ENCODE results near the gene NCOA1.
"Not testable (repeated sequence)": the region's sequence is repeated elsewhere in the genome, so short reads cannot be mapped to it uniquely, and the experiment has no call there.

Gene NCOA1

DNA sequence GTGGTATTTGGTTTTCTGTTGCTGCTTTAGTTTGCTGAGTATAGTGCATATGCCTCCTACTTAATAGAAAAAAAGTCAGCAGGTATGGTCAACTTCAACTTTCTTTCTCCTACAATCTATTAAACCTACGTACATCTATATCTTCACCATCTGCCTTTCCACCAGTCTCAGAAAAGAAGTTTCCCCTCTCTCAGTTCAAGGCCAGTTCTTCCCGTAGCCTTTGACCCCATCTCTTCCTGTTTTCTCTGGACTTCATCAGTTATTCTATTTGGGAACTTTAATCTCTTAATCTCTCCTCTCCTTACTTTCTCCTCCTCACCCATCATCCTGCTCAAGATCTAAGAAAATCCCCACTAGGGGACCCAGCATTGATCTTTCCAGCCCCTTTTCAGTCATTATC, 296.5 kb downstream of the NCOA1 start:
- DNase-seq (ENCODE audit: low read depth in 2 of 2), result no peak

DNA sequence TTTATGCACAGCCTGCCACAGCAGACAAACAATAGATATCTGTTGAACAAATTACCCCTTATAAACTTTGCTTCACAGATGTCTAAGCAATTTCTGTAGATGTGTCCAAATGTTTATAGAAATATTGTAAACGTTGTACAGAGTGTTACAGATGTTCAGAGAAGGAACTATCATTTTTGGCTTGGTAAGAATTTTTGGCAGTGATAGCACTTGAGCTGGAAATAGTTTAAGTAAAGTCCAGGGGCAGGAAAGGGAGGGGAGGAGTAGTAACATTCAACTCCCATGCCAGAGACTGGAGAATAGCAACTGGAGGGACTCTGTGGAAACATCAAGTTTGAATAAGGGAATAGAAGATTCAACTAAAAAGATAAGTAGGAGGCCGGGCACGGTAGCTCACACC, 297.8 kb downstream of the NCOA1 start:
- no peak for DNase-seq (ENCODE audit: low read depth in 2 of 2)

DNA sequence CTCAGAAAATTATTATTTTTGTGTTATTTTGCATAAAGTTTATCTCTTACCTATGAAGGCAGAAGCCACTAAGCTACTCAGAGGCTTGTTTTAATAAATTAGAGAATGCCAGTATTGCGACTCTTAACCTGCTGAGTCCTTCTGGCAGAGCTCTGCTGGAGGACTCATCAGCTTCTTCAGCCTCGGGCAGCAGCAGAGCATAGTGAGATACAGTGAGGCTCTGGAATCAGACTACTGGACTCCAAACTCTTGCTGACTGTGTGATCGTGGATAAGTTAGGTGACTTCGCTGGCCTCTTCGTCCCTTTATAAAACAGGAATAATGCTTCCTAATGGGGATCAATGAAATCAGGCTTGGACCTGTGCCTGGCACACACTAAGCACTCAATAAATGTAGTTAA, 300.4 kb downstream of the NCOA1 start:
- DNase-seq (ENCODE audit: low read depth in 2 of 2), result no peak

DNA sequence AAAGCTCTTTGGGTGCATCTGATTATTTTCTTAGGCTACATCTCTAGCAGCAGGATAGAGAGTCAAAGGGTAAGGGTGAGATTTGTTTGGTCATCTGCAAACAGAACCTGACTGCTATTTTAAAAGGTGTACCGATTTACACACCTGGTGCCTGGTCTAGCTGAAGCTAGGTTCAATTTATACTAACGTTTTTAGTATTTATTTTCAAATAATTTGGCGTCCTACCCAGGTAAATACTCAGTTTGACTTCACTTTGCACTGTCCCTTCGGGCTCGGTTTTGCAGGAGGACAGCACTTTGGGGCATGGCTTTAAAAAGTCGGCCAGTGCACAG, 301.5 kb downstream of the NCOA1 start:
- DNase-seq (ENCODE audit: low read depth in 2 of 2), result no peak

DNA sequence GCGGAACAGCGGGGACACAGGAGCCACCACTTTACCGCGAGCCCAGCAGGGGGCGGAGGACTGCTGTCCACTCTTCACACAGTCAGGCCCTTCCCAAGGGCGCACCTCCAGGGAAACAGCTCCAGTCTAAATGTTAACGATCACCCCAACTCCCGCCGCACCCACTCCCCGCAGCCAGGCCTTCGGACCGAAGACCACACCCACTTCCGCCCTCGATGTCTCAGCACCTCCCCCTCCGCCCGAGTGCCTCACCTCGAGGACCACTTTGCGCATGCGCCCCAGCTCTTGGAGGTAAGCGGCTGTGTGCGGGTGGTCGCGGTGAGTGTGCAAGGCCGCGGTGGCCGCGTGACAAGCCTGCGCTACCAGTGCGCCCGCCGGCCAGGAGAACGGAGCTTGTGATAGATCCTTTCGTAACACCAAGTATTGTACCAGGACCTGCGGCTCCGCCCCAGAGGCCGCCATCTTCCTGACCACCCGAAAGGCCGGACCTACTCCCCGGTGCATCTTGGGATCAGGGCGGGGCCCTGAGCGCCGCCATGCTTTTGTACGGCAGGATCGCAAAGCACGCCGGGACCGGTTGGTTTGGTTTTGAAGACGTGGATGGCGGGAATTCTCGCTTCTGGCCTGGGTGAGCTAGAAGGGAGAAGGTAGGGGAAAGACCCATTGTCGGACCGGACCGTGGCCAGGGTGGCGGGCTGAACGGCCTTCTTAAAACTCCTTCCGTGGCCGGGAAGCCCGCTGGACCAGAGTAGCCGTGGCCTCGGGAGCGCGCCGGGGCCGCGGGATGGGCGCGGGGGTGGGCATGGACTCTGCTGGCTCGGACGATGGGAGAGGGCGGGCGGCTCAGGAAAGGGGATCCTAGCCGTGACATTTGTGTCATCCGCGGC, 302.1 kb downstream of the NCOA1 start, which contains the start of the genes CENPO and PTRHD1:
Gene CENPO (plus strand): TSS at position 552 of the 887 bp plus-strand sequence. CDS start 495 bp downstream, outside the sequence.
Gene PTRHD1 (minus strand): TSS at position 518 of the 887 bp plus-strand sequence. CDS start 14 bp downstream, at position 504.
- peak; percentile 91 for DNase-seq (ENCODE audit: low read depth in 2 of 2)

DNA sequence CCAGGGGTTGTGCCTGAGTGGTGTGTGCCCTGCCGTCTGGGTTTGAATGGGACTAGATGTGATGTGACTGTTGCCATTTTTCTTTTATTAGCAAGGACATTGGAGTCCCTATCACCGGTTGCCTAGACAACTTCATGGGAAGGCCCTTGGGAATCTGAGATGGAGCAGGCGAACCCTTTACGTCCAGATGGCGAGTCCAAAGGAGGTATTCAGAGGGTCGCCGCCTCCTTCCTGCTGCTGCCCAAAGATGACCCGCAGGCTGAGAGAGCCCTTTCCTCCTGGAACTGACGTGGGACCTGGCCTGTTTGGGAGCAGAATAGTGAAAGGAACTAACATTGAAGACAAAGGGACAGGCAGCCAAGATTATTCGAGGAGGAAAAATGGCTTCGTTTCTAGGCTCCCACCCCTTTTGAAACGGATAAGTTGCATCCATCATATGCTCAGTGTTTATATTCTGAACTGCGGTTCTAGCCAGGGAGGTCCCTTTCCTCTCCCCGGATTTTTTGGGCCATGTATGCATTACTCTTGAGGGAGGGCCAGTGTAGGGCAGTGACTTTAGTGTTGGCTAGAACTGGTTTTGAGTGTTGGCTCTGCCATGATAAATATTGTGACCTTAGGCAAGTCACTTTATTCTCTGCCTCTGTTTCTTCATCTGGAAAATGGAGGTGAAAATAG, 302.8 kb downstream of the NCOA1 start:
- DNase-seq (ENCODE audit: low read depth in 2 of 2), result no peak

DNA sequence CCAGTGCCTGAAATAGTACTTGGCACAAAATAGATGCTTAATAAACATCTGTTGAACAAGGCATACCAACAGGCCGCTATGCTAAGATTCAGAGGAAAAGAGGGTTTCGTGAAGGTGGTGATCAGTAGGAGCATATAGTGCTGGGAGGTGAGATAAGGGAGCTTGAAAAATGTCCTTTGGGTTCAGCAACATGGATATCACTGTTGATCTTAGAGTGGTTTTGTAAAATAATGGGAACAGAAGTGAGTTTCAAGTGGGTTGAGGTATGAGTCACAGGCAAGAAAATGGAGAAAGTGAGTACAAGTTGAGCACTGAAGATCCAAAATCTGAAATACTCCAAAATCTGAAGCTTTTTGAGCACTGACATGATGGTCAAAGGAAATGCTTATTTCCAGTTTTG, 306.6 kb downstream of the NCOA1 start:
- DNase-seq (ENCODE audit: low read depth in 2 of 2), result no peak

DNA sequence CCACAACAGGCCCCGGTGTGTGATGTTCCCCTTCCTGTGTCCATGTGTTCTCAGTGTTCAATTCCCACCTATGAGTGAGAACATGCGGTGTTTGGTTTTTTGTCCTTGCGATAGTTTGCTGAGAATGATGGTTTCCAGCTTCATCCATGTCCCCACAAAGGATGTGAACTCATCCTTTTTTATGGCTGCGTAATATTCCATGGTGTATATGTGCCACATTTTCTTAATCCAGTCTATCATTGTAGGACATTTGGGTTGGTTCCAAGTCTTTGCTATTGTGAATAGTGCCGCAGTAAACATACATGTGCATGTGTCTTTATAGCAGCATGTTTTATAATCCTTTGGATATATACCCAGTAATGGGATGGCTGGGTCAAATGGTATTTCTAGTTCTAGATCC, 309.4 kb downstream of the NCOA1 start:
- DNase-seq (ENCODE audit: low read depth in 2 of 2), result not testable (repeated sequence)

DNA sequence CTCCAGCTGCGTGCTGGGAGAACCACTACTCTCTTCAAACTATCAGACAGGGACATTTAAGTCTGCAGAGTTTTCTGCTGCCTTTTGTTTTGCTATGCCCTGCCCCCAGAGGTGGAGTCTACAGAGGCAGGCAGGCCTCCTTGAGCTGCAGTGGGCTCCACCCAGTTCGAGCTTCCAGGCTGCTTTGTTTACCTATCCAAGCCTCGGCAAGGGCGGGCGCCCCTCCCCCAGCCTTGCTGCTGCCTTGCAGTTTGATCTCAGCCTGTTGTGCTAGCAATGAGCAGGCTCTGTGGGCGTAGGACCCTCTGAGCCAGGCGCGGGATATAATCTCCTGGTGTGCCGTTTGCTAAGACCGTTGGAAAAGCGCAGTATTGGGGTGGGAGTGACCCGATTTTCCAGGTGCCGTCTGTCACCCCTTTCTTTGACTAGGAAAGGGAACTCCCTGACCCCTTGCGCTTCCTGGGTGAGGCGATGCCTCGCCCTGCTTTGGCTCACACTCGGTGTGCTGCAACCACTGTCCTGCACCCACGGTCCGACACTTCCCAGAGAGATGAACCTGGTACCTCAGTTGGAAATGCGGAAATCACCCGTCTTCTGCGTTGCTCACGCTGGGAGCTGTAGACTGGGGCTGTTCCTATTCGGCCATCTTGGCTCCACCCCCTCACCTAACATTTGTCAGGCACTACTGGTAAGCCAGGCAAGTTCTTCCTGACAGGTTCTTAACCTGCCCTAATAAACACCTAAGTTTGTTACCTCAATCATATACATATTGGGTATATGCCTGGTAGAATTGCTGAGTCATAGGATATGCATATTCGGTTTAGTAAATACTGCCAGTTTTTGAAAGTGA, 315.0 kb downstream of the NCOA1 start:
- DNase-seq (ENCODE audit: low read depth in 2 of 2), result not testable (repeated sequence)

DNA sequence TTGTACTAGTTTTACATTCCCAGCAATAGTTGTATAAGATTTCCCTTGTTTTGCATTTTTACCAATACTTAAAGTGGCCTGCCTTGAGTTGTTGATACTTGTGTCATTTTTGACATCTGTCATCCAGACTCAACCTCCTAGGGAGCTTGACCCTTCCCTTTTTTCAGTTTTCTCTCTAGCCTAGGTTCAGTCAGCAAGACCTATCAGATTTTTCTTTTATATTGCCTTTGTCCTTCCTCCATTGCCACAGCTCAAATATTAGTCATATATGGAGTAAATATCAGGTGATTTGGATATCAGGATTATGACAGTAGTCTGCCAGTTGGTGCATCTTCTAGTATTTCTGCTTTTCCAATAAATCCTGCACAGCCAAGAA, 315.6 kb downstream of the NCOA1 start:
- no peak for DNase-seq (ENCODE audit: low read depth in 2 of 2)

DNA sequence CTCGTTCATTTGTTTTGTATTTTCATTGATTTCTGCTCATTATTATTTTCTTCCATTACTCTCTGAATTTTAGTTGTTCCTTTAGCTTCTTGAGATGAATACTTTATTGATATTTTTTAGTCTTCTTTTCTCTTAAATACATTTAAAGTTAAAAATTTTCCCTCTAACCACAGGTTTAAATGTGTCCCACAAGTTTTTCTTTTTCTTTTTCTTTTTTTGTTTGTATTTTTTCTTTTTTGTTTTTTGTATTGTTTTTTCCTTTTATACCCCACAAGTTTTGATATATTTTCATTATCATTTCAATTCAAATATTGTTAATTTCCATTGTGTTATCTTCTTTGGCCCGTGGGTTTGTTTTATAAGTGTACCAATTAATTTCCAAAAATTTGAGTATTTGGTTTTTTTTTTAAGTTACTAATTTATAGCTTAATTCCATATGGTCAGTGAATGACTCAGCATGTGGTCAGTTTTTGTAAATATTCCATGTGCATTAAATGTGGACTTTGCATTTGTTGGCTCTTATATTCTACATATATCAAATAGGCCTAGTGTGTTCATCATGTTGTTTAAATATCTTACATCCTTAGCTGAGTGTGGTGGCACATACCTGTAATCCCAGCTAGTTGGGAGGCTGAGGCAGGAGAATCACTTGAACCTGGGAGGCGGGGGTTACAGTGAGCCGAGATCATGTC, 318.4 kb downstream of the NCOA1 start:
- no peak for DNase-seq (ENCODE audit: low read depth in 2 of 2)

DNA sequence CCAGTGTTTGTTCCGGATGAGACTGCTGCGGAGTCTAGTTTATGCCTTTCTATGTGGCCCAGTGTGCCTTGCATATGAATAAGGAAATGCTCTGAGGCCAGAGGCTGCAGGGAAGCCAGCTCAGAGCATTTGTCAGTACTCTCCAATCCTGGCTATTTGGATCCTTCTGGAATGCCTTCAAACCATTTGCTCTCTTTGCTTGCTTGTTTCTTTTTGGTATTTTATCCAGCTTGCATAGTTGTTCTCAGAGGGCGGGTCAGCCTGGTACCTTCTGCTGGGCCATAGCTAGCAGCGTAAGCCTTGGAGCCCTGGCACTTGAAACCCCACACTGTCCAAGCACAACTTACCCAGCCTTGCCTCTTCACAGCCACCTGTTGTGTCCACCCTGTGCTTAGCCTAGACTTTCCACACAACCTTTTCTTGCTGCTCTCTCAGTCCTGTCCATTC, 322.7 kb downstream of the NCOA1 start:
- DNase-seq (ENCODE audit: low read depth in 2 of 2), result no peak

DNA sequence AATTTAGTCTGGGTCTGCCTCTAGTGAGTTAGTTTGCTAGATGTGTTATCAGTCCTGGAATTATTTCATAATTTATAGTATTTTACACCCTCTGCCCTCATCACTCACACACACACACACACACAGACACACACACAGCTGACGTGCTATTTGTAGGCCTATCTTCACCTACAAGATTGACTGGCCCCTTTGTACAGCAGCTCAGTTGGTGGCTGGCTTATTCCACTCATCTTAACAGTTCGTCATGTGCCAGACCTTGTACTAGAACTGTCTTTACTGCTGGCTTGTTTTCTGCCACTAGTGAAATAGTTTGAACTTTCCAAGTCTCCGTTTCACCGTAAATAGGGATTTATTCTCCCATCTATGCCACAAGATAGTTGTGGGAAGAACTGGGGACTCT, 323.5 kb downstream of the NCOA1 start:
- DNase-seq (ENCODE audit: low read depth in 2 of 2), result no peak

DNA sequence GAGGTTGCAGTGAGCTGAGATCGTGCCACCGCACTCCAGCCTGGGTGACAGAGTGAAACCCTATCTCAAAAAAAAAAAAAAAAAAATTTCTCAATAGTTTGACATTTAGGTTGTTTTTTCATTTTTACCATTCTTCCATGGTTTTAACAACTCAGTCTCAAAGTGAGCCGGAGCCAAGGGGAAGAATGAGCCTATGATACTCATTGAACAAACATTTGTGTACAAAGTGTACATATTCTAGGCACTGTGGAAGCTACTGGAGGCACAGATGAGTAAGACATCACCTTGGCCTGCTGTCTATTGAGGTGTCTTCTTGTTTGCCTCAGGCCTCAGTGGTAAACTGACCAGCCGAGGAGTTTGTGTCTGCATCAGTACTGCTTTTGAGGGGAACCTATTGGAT, 324.1 kb downstream of the NCOA1 start:
- no peak for DNase-seq (ENCODE audit: low read depth in 2 of 2)

DNA sequence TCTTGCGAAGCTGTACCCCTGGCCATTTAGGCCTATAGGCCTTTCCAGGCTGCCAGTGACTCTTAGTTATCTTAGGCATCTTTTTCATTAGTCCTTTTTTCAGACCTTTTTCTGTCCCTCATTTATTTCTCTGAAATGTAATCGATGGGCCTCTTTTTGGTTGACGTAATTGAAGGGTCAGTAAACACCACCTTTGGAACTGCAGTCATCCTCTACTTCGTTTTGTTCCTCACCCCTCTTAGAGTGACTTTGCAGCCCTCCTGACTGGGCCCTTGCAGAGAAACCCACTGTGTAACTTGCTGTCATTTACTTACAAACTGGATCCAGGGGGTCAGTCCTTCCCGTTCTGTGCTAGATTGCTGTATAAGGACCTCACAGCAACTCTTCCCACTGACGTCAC, 325.4 kb downstream of the NCOA1 start:
- no peak for DNase-seq (ENCODE audit: low read depth in 2 of 2)

DNA sequence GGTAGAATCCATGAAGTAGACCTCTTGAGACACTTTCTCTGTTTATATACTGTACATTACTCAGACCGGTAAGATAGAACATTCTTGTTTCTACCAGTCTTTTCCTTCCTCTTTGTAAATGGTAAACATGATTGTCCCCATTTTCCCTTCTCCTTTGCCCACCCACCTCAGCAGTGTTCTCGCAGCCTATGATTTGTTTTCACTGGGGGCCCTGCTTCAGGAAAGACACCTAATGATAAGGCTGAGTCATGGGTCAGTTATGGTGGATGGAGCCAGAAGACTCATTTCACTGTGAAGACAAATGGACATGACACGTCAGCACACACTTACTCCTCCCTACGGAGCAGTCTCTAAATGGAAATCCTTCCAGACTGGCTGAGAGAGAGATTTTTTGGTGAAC, 325.8 kb downstream of the NCOA1 start:
- DNase-seq (ENCODE audit: low read depth in 2 of 2), result no peak

DNA sequence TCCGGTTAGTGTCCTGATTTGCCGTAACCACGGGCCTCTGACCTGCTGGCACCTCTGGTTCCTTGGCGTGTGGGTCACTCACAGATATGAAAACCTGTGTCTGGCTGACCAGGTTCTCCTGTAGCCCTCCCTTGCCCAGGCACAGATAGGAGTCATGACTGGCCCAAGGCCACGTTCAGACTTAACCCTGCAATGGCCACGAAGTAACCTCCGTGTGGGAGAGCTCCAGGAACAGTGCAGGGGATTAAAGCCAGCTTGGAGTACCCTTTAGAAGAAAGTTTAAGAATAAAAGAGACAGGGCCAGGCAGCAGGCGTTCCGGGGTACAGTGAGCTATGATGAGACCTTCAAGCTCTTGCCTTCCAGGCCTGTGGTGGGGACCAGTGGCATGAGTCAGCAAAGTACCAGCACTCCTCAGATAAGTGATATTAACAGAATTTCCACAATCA, 327.7 kb downstream of the NCOA1 start:
- no peak for DNase-seq (ENCODE audit: low read depth in 2 of 2)

DNA sequence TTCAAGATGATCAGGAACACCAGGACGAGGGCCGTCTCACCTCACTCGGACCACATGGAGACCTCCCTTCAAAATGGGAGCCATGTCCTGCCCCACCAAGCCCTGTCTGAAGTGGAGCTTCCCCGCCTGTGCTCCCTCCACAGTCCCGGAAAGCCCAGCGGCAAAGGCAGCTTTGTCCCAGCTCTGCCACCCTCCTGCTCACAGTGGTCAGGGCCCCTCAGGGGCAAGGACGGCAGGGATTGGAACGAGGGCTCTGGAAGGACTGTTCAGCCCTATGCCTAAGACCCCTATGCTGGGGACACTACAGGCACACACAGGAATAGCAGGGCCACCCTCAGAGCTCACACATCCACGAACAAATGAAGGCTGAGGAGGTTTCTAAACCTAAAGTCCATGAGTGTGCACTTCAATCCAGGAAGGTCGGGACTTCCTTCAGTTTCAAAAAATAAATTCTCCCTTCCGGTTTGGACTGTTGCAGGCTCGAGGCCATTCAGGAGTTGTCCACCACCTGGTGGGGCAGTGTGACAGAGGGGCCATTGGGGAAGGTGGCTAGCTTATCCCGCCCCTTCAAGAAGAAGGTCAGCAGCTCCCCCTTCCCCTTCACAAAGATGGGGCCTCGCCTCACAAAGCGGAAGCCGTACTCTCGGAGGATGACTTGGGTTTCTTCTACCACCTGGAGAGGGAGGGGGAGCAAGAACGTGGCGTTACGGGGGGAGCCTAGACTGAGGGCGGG, 328.6 kb downstream of the NCOA1 start:
- DNase-seq (ENCODE audit: low read depth in 2 of 2), result no peak

DNA sequence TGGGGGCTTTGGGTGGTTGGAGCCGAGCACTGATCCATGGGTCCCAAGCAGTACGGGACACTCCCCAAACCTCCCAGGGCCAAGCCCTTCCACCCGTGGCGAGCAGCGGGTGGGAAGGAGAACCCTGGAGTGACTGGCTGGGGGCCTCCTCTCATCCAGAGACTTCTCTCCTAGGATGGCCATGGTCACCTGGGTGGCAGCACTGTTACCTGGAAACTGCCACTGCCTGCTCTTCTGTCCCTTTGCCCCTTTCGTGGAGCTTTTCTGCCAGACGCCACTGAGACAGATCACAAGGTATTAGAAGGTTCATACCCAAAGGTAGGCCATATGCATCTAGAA, 329.1 kb downstream of the NCOA1 start:
- DNase-seq (ENCODE audit: low read depth in 2 of 2), result no peak

Measured in stimulated activated CD4-positive, alpha-beta T cell treated with anti-CD3 and anti-CD28 coated beads, Interleukin-1b, Interleukin-23, amount 100 ng/mL, for 4 hours (primary cell).